Spinal cord (tissue), 10 donors: Measurements from ENCODE around the gene S100A12. TPM values are rescaled to one million over a fixed set of nuclear protein-coding genes. Genes with fewer than 3 reads are reported as not detected.

Experiments used
- DNase-seq, 6 donors: peaks; one replicate each; pipeline versions ENCODE4 v3.0.0 to v3.0.0-alpha.2; 2013 to 2015; ENCODE audit warnings: low spot score in 6 of 6, low read depth in 4 of 6
- H3K27ac ChIP-seq: one replicate; pipeline ENCODE4 v1.5.1; 2013; ENCODE audit warnings: low read depth, low read length, control low read depth
- H3K27me3 ChIP-seq: one replicate; pipeline ENCODE4 v1.6.1; 2013; ENCODE audit warnings: low read length; ENCODE audit not compliant: control insufficient read depth, insufficient read depth
- H3K36me3 ChIP-seq: one replicate; pipeline ENCODE4 v1.6.1; 2013; ENCODE audit warnings: low read length; ENCODE audit not compliant: control insufficient read depth, insufficient read depth
- H3K4me1 ChIP-seq: one replicate; pipeline ENCODE4 v1.6.1; 2013; ENCODE audit warnings: low read length; ENCODE audit not compliant: control insufficient read depth, insufficient read depth
- H3K4me3 ChIP-seq: one replicate; pipeline ENCODE4 v1.5.1; 2013; ENCODE audit warnings: low read depth, low read length, control low read depth
- H3K9me3 ChIP-seq: one replicate; pipeline ENCODE4 v1.6.1; 2013; ENCODE audit warnings: low read length; ENCODE audit not compliant: control insufficient read depth, insufficient read depth
- WGBS: methylation state at CpG from one replicate; pipeline ENCODE4 v1.1.5; 2013; ENCODE audit warnings: missing lambda C conversion rate; ENCODE audit not compliant: insufficient coverage; 5-methylcytosine and 5-hydroxymethylcytosine counted together
- polyA plus RNA-seq, 2 donors: library from polyadenylated mRNA; unstranded; fragments of 120-200 nt; gene quantifications; one replicate each; pipeline ENCODE4 v1.2.1, GENCODE V29; 2013; ENCODE audit not compliant: insufficient read length in 2 of 2
- total RNA-seq, 2 donors: library from RNA; depleted of rRNA in 1 of 2; stranded (reverse); fragments of 120-200 nt in 1 of 2; fragments of >200 nt in 1 of 2; gene quantifications; one replicate each; pipeline versions ENCODE4 v1.2.3 to v1.2.4, GENCODE V29; 2013 to 2014
- donor health status: healthy.

The S100A12 gene
- total and polyA plus RNA-seq, 4 donors = 1.4 to 87.6 TPM; not detected in 2

- H3K27ac ChIP-seq = no peak overlapping the region
- H3K27me3 ChIP-seq = no peaks in the 10 kb centered on the region
- H3K4me3 ChIP-seq = no peak overlapping the region
- DNase-seq = no peak
- 76% methylated on average over 3 of the region's 4 CpGs for WGBS
- no peaks in the 10 kb centered on the region for H3K9me3 ChIP-seq
- no peaks in the 10 kb centered on the region for H3K36me3 ChIP-seq
- no peaks in the 10 kb centered on the region for H3K4me1 ChIP-seq
Observed at GRCh38 chr1:153361480-153362109, 13.8 kb downstream of the S100A12 start.

- Histone ChIP-seq H3K36me3 (no peaks in the 10 kb centered on the region), H3K9me3 (no peaks in the 10 kb centered on the region), H3K27ac (no peak overlapping the region), H3K27me3 (no peaks in the 10 kb centered on the region), H3K4me1 (no peaks in the 10 kb centered on the region), H3K4me3 (no peak overlapping the region)
- WGBS = 91% methylated on average over 7 of the region's 11 CpGs
- no peak for DNase-seq
Observed at GRCh38 chr1:153360592-153361479, 14.6 kb downstream of the S100A12 start.

GRCh38 chr1:153360190-153360589, 15.2 kb downstream of the S100A12 start:
- WGBS = no CpG with 5 or more reads among the region's 2 CpGs
- H3K9me3 ChIP-seq = no peaks in the 10 kb centered on the region
- H3K4me1 ChIP-seq = no peaks in the 10 kb centered on the region
- no peaks in the 10 kb centered on the region for H3K27me3 ChIP-seq
- no peak overlapping the region for H3K27ac ChIP-seq
- no peaks in the 10 kb centered on the region for H3K36me3 ChIP-seq
- no peak overlapping the region for H3K4me3 ChIP-seq
- DNase-seq = no peak

- Histone ChIP-seq H3K27me3 (no peaks in the 10 kb centered on the region), H3K4me3 (no peak overlapping the region), H3K4me1 (no peaks in the 10 kb centered on the region), H3K36me3 (no peaks in the 10 kb centered on the region), H3K9me3 (no peaks in the 10 kb centered on the region), H3K27ac (no peak overlapping the region)
- DNase-seq = no peak
- WGBS = 89% methylated on average over 2 of the region's 6 CpGs
Observed at GRCh38 chr1:153359241-153359640, 16.2 kb downstream of the S100A12 start.

DNA sequence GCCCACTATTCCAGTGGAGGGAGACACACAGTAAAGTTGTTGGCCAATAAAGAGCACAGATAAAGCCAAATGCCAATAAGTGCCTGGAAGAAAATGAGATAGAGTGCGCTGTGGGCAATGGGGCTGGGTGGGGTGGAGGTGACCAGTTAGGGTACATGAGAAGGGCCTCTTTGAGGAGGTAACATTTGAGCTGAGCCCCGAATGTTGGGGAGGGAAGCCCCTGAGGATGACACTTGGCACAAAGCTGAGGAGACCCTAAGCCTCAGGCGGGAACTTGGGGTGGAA, 16.8 kb downstream of the S100A12 start:
- DNase-seq = no peak
- no peak overlapping the region for H3K4me3 ChIP-seq
- no peak overlapping the region for H3K27ac ChIP-seq
- H3K27me3 ChIP-seq = no peaks in the 10 kb centered on the region
- no peaks in the 10 kb centered on the region for H3K9me3 ChIP-seq
- WGBS = 88% methylated on average over 3 of the region's 3 CpGs
- H3K4me1 ChIP-seq = no peaks in the 10 kb centered on the region
- no peaks in the 10 kb centered on the region for H3K36me3 ChIP-seq

GRCh38 chr1:153357853-153358690, 17.3 kb downstream of the S100A12 start, which contains the start of gene S100A9:
Gene S100A9 (plus strand): TSS chr1:153357854. CDS start chr1:153358284, 430 bp downstream.
- Histone ChIP-seq H3K27me3 (no peaks in the 10 kb centered on the region), H3K4me1 (no peaks in the 10 kb centered on the region), H3K4me3 (no peak within 1 kb of the TSS), H3K27ac (no peak within 1 kb of the TSS), H3K9me3 (no peaks in the 10 kb centered on the region), H3K36me3 (no peaks in the 10 kb centered on the region)
- DNase-seq = no peak
- WGBS = 79% methylated on average over 10 of the region's 11 CpGs

DNA sequence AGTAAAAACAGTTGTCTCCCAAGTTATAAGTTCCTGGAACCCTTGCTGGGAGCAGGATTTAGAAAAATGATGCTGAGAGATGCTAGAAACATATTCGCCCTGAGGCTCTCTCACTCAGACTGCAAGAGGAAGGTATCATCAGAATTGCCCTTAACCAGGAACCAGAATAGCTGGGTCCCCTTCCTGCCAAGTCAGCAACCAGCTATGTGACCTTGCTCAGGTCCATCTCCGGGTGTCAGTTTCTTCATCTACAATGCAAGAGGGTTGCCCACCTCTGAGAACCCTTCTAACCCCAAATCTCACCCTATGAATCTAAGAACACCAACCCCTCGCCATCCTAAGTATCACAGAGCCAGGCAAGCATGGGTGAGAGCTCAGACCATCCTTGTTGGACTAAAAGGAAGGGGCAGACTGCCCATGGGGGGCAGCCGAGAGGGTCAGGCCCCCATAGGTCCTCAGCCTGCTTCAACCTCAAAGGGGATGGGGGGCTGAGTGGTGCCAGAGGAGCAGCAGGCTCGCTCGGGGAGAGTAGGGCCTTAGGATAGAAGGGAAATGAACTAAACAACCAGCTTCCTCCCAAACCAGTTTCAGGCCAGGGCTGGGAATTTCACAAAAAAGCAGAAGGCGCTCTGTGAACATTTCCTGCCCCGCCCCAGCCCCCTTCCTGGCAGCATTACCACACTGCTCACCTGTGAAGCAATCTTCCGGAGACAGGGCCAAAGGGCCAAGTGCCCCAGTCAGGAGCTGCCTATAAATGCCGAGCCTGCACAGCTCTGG, 18.2 kb downstream of the S100A12 start:
- 84% methylated on average over 6 of the region's 10 CpGs for WGBS
- Histone ChIP-seq H3K27me3 (no peaks in the 10 kb centered on the region), H3K4me1 (no peaks in the 10 kb centered on the region), H3K36me3 (no peaks in the 10 kb centered on the region), H3K9me3 (no peaks in the 10 kb centered on the region), H3K27ac (no peak overlapping the region), H3K4me3 (no peak overlapping the region)
- no peak for DNase-seq

DNA sequence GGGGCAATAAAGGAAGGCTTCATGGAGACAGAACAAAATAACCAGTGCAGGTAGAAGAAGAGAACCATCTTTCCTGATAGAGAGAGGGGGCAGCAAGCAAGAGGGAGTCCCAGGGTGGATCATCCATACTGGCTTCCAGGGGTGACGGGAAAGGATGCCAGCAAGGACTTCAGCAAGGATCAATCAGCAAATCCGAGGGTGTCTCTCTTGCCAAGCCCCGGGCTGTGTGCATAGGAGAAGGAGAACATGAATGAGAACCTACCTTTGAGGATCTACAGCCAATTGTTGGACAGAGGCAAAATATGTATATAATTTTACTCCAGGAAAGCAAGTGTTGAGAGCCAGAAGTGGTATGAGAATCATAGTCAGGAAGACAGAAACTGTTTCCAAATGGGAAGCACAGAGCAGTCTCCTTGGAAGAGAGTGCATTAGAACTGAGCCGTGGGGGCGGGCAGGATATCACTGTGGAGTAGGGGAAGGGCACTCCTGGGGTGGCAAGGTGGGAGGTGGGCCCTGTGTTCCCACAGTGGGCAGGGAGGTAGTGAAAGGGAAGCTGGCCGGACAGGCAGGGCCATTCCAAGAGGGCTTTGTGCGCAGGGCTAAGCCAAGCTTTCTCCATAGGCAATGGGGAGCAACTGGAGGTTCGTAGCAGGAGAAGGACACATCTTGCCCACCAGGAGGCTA, 18.9 kb downstream of the S100A12 start:
- no peaks in the 10 kb centered on the region for H3K36me3 ChIP-seq
- no peaks in the 10 kb centered on the region for H3K27me3 ChIP-seq
- H3K9me3 ChIP-seq = no peaks in the 10 kb centered on the region
- no peak for DNase-seq
- H3K4me3 ChIP-seq = no peak overlapping the region
- no peak overlapping the region for H3K27ac ChIP-seq
- H3K4me1 ChIP-seq = no peaks in the 10 kb centered on the region
- WGBS = 87% methylated on average over 8 of the region's 8 CpGs
